Nucleus accumbens (tissue), 56 donors: ENCODE data around the gene ATXN7.

Source experiments
- DNase-seq, 56 donors: peaks; one replicate each; lab custom pipeline; 2025; lab: John Stamatoyannopoulos, UW

ATXN7 gene

DNA sequence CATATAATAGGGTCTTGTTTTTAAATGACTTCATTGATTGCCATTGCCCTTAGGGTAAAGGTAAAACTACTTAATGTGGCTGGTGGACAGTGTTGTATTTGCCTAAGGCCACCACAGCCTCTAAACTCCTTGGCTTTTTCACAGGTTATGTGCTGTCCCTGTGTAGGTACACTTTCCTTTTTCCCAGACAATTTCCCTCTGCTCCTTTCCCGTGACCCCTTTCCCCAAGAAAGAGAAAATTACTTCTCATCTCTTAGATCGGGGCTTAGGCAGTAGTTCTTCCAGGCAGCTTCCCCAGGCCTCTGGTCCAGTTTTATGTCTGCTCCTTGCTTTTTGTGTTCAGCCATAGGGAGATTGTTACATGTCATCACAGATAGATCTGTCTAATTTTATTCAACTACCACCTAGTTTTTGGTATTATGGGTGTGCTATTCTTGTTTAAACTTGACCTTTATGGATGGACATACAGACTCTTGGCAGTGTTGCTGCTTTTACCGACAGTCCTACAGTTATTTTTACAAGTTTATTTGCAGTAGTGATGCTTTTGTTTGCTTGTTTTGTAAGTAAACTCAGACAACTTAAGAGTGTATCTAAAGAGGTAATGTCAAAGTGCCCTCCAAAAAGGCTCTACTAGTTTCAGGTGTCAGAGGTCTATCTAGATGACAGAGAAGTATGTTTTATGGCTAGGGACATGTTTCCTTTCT lies 69.0 kb downstream of the ATXN7 start:
- DNase-seq: no peak

DNA sequence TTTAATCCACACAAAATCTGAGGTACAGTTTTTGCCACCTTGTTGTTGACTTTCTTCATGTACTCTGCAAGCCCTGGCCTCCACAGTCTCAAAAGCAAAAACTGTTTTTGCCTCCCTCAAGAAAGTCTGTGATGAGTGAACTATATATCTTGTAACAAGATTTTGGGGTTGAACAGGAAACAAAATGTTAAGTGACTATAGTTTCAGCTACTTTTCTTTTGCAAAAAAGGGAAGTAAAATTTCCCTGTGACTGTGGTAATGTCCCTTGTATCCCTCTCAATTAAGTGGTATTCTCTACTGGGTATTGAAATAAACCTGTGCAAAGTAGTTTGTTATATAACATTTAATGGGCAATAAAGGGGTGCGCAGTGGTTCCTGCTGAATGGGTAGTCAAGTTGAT lies 69.8 kb downstream of the ATXN7 start:
- no peak for DNase-seq

GRCh38 chr3:63934041-63934866 lies 70.6 kb downstream of the ATXN7 start:
- no peak for DNase-seq

GRCh38 chr3:63936925-63937324 lies 73.3 kb downstream of the ATXN7 start:
- no peak for DNase-seq

DNA sequence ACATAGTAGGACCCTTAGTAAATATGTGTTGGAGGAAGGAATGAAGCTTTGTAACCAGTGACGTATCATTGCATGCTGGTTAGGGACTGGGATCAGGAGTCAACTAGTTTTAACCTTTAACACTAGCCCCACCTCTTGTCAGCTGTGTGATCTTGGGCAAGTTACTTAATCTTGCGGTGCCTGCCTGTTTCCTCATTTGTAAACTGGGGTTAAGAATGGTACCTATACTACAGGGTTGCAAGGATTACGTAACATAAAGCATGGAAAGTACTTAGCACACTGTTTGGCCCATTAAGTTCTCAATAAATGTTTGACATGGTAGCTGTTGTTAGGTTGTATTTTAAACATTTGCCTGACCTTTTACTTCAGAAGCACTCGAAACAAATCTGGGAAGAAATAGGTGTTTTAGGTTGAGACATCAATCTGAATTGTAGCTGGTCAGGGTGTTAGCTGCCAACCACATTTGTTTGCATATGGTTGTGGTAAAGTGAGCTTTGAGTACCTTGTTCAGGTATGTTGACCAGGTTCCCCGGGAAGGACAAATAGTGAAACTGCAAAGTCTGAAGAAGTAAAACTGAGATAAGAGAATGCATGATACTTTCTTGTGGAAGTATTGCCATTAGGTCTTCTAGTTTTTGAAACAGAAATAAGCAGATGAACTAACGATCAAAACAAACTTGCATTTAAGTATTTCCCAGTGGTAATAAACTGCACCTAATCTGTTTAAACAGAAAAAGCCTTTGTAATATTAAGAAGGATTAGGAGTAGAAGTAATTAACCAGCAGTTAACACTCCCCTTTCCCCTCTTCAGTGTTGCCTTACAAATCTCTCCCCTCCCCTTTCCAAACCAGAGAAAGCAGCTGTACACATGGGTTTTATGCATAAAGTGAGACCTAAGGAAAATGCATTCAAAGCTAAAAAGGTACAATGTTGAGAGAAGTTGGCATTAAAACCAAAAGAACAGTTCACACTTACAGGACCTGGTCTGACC lies 74.3 kb downstream of the ATXN7 start:
- DNase-seq: no peak

- DNase-seq: no peak
Observed at GRCh38 chr3:63940389-63940757, 76.7 kb downstream of the ATXN7 start.

GRCh38 chr3:63942528-63942927 lies 78.9 kb downstream of the ATXN7 start:
- no peak for DNase-seq

- DNase-seq: no peak
Observed at GRCh38 chr3:63943678-63944077, 80.0 kb downstream of the ATXN7 start.

- DNase-seq: no peak
Observed at GRCh38 chr3:63945558-63946096, 82.0 kb downstream of the ATXN7 start.

GRCh38 chr3:63946753-63947152 lies 83.1 kb downstream of the ATXN7 start:
- no peak for DNase-seq

GRCh38 chr3:63947594-63947993 lies 83.9 kb downstream of the ATXN7 start:
- DNase-seq: no peak

DNA sequence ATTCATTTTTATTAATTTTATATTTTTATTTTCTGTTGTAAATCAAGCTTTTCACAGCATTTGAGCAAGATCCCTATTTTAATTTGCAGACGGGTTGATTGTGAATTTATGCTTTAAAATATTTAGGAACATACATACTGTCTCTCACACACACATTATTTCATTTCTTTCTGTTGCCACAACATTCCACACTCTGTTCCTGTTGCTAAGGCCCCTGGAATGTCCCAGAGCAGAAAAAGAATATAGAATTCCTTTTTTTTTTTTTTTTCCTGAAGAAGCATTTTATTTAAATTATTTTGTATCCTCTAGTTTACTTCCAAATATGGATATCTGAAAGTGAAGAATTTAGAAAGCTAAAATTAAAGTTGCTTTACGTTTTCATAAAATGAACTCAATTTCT lies 85.3 kb downstream of the ATXN7 start:
- no peak for DNase-seq

DNA sequence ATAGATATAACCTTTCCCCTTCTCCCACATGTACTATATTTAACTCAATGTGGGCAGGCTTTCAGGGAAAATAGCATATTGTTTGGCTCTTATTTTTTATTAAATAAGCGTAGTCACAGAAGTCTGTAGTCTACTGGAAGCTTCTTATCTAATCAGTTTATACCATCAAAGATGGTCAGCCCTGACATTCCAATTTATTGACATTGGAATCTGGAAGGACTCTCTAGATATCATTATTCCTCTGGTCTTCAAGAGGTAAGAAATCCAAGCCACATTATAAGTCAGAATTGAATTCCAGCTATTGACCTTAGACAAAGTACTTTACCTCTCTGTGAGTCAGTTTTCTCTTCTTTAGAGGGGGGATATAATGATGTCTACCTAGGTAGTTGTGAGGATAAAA lies 87.0 kb downstream of the ATXN7 start:
- DNase-seq: no peak

GRCh38 chr3:63951492-63952247 lies 88.0 kb downstream of the ATXN7 start:
- no peak for DNase-seq

DNA sequence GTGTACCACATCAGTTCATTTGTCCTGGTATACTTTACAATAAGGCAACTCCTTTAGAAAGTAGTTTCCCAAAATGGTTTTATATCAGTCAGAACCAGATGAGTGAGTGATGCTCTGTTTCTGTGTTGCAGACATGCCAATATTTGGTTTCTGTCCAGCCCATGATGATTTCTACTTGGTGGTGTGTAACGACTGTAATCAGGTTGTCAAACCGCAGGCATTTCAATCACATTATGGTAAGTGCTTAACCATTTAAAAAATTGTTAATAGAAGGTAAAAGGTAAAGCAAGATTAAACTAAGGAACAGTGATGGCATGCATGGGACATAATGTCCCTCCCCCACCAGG lies 88.6 kb downstream of the ATXN7 start:
- no peak for DNase-seq

DNA sequence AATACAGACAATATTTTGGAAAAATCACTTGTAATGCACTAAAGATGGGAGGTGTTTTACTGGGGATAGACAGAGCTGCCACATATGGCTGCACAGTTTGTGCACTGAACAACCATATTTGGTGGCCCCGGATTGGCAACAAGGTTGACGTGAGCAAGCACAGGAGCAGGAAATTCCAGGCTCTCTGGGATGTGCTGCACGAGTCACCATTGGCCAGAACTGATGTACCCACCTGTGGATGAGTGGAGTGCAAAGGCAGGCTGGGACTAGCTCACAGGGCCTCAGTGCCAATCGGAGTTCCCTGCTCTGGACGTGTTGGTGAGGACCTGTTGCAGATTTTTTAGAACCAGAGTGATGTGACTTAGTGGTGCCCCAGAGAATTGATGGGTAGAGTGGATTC lies 90.5 kb downstream of the ATXN7 start:
- DNase-seq: no peak

DNA sequence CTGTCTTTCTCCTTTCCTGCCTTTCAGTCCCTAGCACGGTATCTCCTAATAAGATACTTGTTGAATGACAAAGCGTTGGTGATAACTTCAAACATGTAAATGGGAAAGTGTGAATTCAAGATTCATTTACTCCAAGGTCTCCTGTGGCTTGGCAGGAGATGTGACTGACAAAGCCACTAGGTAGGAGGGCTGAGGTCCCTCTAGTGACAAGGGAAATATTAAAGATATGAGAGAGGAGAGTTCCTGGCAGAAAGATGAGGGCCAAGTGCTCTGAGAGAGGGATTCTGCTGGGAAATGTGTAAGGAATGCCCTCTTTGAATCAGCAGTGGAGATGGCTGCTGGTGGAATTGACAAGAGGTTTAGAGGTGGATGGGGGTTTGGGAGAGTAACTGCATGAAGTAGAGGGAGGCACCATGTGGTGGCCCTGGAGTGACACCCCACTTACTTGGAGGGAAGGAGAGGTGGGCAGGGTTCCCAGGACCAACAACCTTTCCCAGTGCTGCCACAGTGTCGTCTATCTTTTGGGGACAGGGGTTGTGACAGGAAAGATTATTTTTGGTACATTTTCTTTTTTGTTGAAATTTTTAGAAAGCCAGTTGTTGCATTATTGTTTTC lies 91.5 kb downstream of the ATXN7 start:
- no peak for DNase-seq

- no peak for DNase-seq
Observed at GRCh38 chr3:63955830-63956545, 92.3 kb downstream of the ATXN7 start.

DNA sequence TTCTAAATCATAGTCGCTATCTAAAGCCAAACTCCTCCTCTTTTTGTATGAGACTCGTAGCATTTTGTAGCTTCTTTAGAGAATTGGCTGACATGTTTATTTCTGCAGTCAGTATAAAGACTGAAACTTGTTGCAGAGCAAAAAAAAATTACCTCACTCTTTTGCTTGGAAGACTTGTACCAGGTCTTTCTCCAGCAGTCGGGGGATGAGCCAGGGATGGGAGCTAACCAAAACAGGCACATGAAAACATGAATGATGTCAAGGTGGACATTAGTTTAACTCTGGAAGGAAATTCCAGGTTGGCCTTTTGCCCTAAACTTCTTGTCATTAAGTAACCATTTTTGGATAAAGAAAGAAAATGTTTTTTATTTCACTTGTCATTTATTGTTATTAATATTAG lies 95.5 kb downstream of the ATXN7 start:
- DNase-seq: no peak
